Measurements from ENCODE around the gene OR6B1. TPM values are rescaled to one million over a fixed set of nuclear protein-coding genes. Genes with fewer than 3 reads are reported as not detected.
"Not testable (repeated sequence)": the region's sequence is repeated elsewhere in the genome, so short reads cannot be mapped to it uniquely, and the experiment has no call there.

OR6B1 gene
- total and polyA plus RNA-seq, 5 donors from 2014 or later, result not detected

DNA sequence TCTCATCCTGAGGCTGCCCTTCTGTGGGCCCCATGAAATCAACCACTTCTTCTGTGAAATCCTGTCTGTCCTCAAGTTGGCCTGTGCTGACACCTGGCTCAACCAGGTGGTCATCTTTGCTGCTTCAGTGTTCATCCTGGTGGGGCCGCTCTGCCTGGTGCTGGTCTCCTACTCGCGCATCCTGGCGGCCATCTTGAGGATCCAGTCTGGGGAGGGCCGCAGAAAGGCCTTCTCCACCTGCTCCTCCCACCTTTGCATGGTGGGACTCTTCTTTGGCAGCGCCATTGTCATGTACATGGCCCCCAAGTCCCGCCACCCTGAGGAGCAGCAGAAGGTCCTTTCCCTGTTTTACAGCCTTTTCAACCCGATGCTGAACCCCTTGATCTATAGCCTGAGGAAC, 50.8 kb downstream of the OR6B1 start:
- H3K4me3 ChIP-seq (ENCODE audit: low read depth, low read length); H3K9me3 ChIP-seq (ENCODE audit: control insufficient read depth in 2 of 2, low read length in 2 of 2); H3K9me3 Mint-ChIP-seq; H3K27ac ChIP-seq (ENCODE audit: insufficient read depth, low read length, poor library complexity, severe bottlenecking); H3K36me3 ChIP-seq (ENCODE audit: control insufficient read depth, insufficient read depth, low read length); H3K4me3 Mint-ChIP-seq; H3K4me1 ChIP-seq (ENCODE audit: control insufficient read depth, insufficient read depth, low read length, poor library complexity, severe bottlenecking); H3K27me3 ChIP-seq (ENCODE audit: control insufficient read depth, insufficient read depth, low read length); H3K27ac Mint-ChIP-seq; ATAC-seq (ENCODE audit: low read depth in 2 of 2); H3K4me1 Mint-ChIP-seq; DNase-seq; H3K36me3 Mint-ChIP-seq: not testable (repeated sequence)
- peaks cover 11% of the 10 kb centered on the region for H3K27me3 Mint-ChIP-seq

DNA sequence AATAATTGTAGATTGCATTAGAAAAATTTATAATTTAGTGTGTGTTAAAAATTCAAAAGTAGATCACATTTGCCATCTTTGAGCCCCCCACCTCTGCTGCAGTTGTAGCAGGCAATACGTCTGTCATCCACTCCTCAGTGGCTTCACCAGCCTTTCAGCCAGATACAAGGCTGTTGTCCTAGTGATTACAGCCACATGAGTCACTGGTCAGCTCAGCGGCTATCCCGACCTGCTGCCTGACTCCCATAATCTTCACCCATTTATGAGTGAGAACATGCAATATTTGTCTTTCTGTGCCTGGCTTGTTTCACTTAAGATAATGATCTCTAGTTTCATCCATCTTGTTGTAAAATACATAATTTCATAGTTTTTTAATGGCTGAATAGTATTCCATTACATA, 57.8 kb downstream of the OR6B1 start:
- Histone ChIP-seq H3K36me3 (ENCODE audit: control insufficient read depth, insufficient read depth, low read length) (no peaks in the 10 kb centered on the region), H3K4me1 (ENCODE audit: control insufficient read depth, insufficient read depth, low read length, poor library complexity, severe bottlenecking) (no peaks in the 10 kb centered on the region), H3K27me3 (ENCODE audit: control insufficient read depth, insufficient read depth, low read length) (no peaks in the 10 kb centered on the region), H3K9me3 (ENCODE audit: control insufficient read depth in 2 of 2, low read length in 2 of 2) (no peaks in the 10 kb centered on the region), H3K4me3 (ENCODE audit: low read depth, low read length) (no peak overlapping the region), H3K27ac (ENCODE audit: insufficient read depth, low read length, poor library complexity, severe bottlenecking) (no peak overlapping the region)
- H3K27ac Mint-ChIP-seq, result no peak overlapping the region
- peaks cover 0 to 8% (median 2%) of the 10 kb centered on the region in 7 donors for H3K9me3 Mint-ChIP-seq
- no peak for DNase-seq
- no peaks in the 10 kb centered on the region for H3K4me1 Mint-ChIP-seq
- no peak overlapping the region for H3K4me3 Mint-ChIP-seq
- ATAC-seq (ENCODE audit: low read depth in 2 of 2), result no peak
- H3K36me3 Mint-ChIP-seq, result no peaks in the 10 kb centered on the region
- peaks cover 10% of the 10 kb centered on the region for H3K27me3 Mint-ChIP-seq

Other genes with a start within 250 kb of the OR6B1 start
- 0.91 TPM for gene CTAGE6, start 242.6 kb upstream of the OR6B1 start, total RNA-seq
- under 1 TPM in 2 of 4 donors, not detected in 2; 0.14 to 0.31 TPM for gene CTAGE6, start 242.6 kb upstream of the OR6B1 start, polyA plus RNA-seq
- 9.6 TPM for gene TCAF1, start 98.1 kb upstream of the OR6B1 start, total RNA-seq
- gene TCAF1, start 98.1 kb upstream of the OR6B1 start, polyA plus RNA-seq, result 10 to 100 TPM in 2 of 4 donors, 1 to 10 TPM in 2; 5.6 to 13.0 (median 9.3) TPM
- gene OR2F2, start 65.1 kb upstream of the OR6B1 start, total RNA-seq, result not detected
- not detected for gene OR2F2, start 65.1 kb upstream of the OR6B1 start, polyA plus RNA-seq
- gene OR2F1, start 45.5 kb upstream of the OR6B1 start, total RNA-seq, result not detected
- gene OR2F1, start 45.5 kb upstream of the OR6B1 start, polyA plus RNA-seq, result not detected
- not detected for gene OR2A5, start 48.6 kb downstream of the OR6B1 start, total RNA-seq
- not detected for gene OR2A5, start 48.6 kb downstream of the OR6B1 start, polyA plus RNA-seq
- not detected for gene OR2A25, start 69.5 kb downstream of the OR6B1 start, total RNA-seq
- not detected for gene OR2A25, start 69.5 kb downstream of the OR6B1 start, polyA plus RNA-seq
- gene OR2A12, start 86.0 kb downstream of the OR6B1 start, total RNA-seq, result not detected
- under 1 TPM in 1 of 4 donors, not detected in 3; 0.06 TPM for gene OR2A12, start 86.0 kb downstream of the OR6B1 start, polyA plus RNA-seq
- not detected for gene OR2A2, start 109.3 kb downstream of the OR6B1 start, total RNA-seq
- not detected for gene OR2A2, start 109.3 kb downstream of the OR6B1 start, polyA plus RNA-seq
- not detected for gene OR2A14, start 122.9 kb downstream of the OR6B1 start, total RNA-seq
- not detected for gene OR2A14, start 122.9 kb downstream of the OR6B1 start, polyA plus RNA-seq
- gene CTAGE4, start 183.1 kb downstream of the OR6B1 start, total RNA-seq, result 3.8 TPM
- under 1 TPM in 1 of 4 donors, not detected in 3; 0.29 TPM for gene CTAGE4, start 183.1 kb downstream of the OR6B1 start, polyA plus RNA-seq
- gene ARHGEF35, start 195.5 kb downstream of the OR6B1 start, total RNA-seq, result 3.5 TPM
- 1 to 10 TPM; 1.7 to 4.2 (median 2.8) TPM for gene ARHGEF35, start 195.5 kb downstream of the OR6B1 start, polyA plus RNA-seq
- 0.30 TPM for gene OR2A42, start 239.3 kb downstream of the OR6B1 start, total RNA-seq
- gene OR2A42, start 239.3 kb downstream of the OR6B1 start, polyA plus RNA-seq, result under 1 TPM in 2 of 4 donors, not detected in 2; 0.14 to 0.24 TPM

Data from CD4-positive, CD25-positive, alpha-beta regulatory T cell (primary cell).